ENCODE data around the gene PALD1. TPM values are rescaled to one million over a fixed set of nuclear protein-coding genes. Genes with fewer than 3 reads are reported as not detected.

PALD1 gene
- total RNA-seq, 2 donors from 2014 or later = 0.20 to 4.8 TPM

- Mint-ChIP-seq H3K27ac (no peak overlapping the region), H3K9me3 (no peaks in the 10 kb centered on the region), H3K36me3 (no peaks in the 10 kb centered on the region)
- no peak for ATAC-seq
- no peak for DNase-seq (ENCODE audit: low spot score in 2 of 2)
Measured at GRCh38 chr10:70590655-70591416, 112.3 kb downstream of the PALD1 start.

GRCh38 chr10:70592186-70592735 is 113.7 kb downstream of the PALD1 start:
- DNase-seq (ENCODE audit: low spot score in 2 of 2) = no peak
- H3K9me3 Mint-ChIP-seq = no peaks in the 10 kb centered on the region
- ATAC-seq = peak in 1 of 2 donors; percentile 19
- H3K27ac Mint-ChIP-seq = no peak overlapping the region
- no peaks in the 10 kb centered on the region for H3K36me3 Mint-ChIP-seq

- Mint-ChIP-seq H3K36me3 (peaks cover 0 to under 1% of the 10 kb centered on the region in 2 donors), H3K27ac (no peak overlapping the region), H3K9me3 (no peaks in the 10 kb centered on the region)
- no peak for DNase-seq (ENCODE audit: low spot score in 2 of 2)
- ATAC-seq = no peak
Measured at GRCh38 chr10:70592746-70593512, 114.4 kb downstream of the PALD1 start.

GRCh38 chr10:70593513-70593890 is 114.9 kb downstream of the PALD1 start:
- ATAC-seq = no peak
- Mint-ChIP-seq H3K36me3 (peaks cover 0 to 6% of the 10 kb centered on the region in 2 donors), H3K9me3 (no peaks in the 10 kb centered on the region), H3K27ac (no peak overlapping the region)
- no peak for DNase-seq (ENCODE audit: low spot score in 2 of 2)

- no peaks in the 10 kb centered on the region for H3K9me3 Mint-ChIP-seq
- H3K36me3 Mint-ChIP-seq = peaks cover 0 to 12% of the 10 kb centered on the region in 2 donors
- DNase-seq (ENCODE audit: low spot score in 2 of 2) (no peak), ATAC-seq (no peak)
- H3K27ac Mint-ChIP-seq = no peak overlapping the region
Measured at GRCh38 chr10:70594161-70594560, 115.6 kb downstream of the PALD1 start.

- Mint-ChIP-seq H3K27ac (peak overlapping the region in 1 of 2 donors; percentile 60), H3K36me3 (peaks cover 0 to 18% of the 10 kb centered on the region in 2 donors), H3K9me3 (no peaks in the 10 kb centered on the region)
- DNase-seq (ENCODE audit: low spot score in 2 of 2) (no peak), ATAC-seq (no peak)
Measured at GRCh38 chr10:70595566-70596016, 117.0 kb downstream of the PALD1 start.

GRCh38 chr10:70596110-70596798 is 117.7 kb downstream of the PALD1 start:
- DNase-seq (ENCODE audit: low spot score in 2 of 2) (no peak), ATAC-seq (no peak)
- Mint-ChIP-seq H3K9me3 (no peaks in the 10 kb centered on the region), H3K27ac (no peak overlapping the region), H3K36me3 (peaks cover 0 to 18% of the 10 kb centered on the region in 2 donors)

GRCh38 chr10:70596860-70597809 is 118.6 kb downstream of the PALD1 start:
- H3K36me3 Mint-ChIP-seq = peaks cover 0 to 18% of the 10 kb centered on the region in 2 donors
- ATAC-seq (no peak), DNase-seq (ENCODE audit: low spot score in 2 of 2) (no peak)
- no peaks in the 10 kb centered on the region for H3K9me3 Mint-ChIP-seq
- no peak overlapping the region for H3K27ac Mint-ChIP-seq

GRCh38 chr10:70597856-70598815 is 119.6 kb downstream of the PALD1 start:
- no peak overlapping the region for H3K27ac Mint-ChIP-seq
- no peak for DNase-seq (ENCODE audit: low spot score in 2 of 2)
- no peak for ATAC-seq
- peaks cover 7 to 23% of the 10 kb centered on the region in 2 donors for H3K36me3 Mint-ChIP-seq
- no peaks in the 10 kb centered on the region for H3K9me3 Mint-ChIP-seq

GRCh38 chr10:70598857-70599295 is 120.3 kb downstream of the PALD1 start:
- DNase-seq (ENCODE audit: low spot score in 2 of 2) = no peak
- H3K27ac Mint-ChIP-seq = no peak overlapping the region
- peaks cover 7 to 23% of the 10 kb centered on the region in 2 donors for H3K36me3 Mint-ChIP-seq
- no peak for ATAC-seq
- H3K9me3 Mint-ChIP-seq = no peaks in the 10 kb centered on the region

- Mint-ChIP-seq H3K36me3 (peaks cover 7 to 23% of the 10 kb centered on the region in 2 donors), H3K27ac (peak overlapping the region in 1 of 2 donors; percentile 20), H3K9me3 (no peaks in the 10 kb centered on the region)
- DNase-seq (ENCODE audit: low spot score in 2 of 2) = no peak
- ATAC-seq = no peak
Measured at GRCh38 chr10:70599319-70599718, 120.8 kb downstream of the PALD1 start.

GRCh38 chr10:70599791-70600190 is 121.2 kb downstream of the PALD1 start:
- Mint-ChIP-seq H3K9me3 (no peaks in the 10 kb centered on the region), H3K36me3 (peaks cover 7 to 23% of the 10 kb centered on the region in 2 donors), H3K27ac (peak overlapping the region; percentile 20 to 40)
- ATAC-seq (no peak), DNase-seq (ENCODE audit: low spot score in 2 of 2) (no peak)

- Mint-ChIP-seq H3K36me3 (peaks cover 7 to 23% of the 10 kb centered on the region in 2 donors), H3K9me3 (no peaks in the 10 kb centered on the region), H3K27ac (peak overlapping the region in 1 of 2 donors; percentile 95)
- DNase-seq (ENCODE audit: low spot score in 2 of 2) = no peak
- ATAC-seq = no peak
Measured at GRCh38 chr10:70600512-70601395, 122.2 kb downstream of the PALD1 start.

- Mint-ChIP-seq H3K9me3 (no peaks in the 10 kb centered on the region), H3K27ac (peak overlapping the region; percentile 92 to 95), H3K36me3 (peaks cover 7 to 23% of the 10 kb centered on the region in 2 donors)
- peak in 1 of 2 donors; percentile 1 for ATAC-seq
- DNase-seq (ENCODE audit: low spot score in 2 of 2) = no peak
Measured at GRCh38 chr10:70601746-70602145, 123.2 kb downstream of the PALD1 start.

Measured in activated naive CD4-positive, alpha-beta T cell treated with anti-CD3 and anti-CD28 coated beads, Interleukin-2, amount 50 U/mL, for 72 hours (primary cell).